A204.1 (cell line): Measurements from ENCODE around the gene RAB4B.
"Not testable (repeated sequence)": the region's sequence is repeated elsewhere in the genome, so short reads cannot be mapped to it uniquely, and the experiment has no call there.

ENCODE experiments used
- FAIRE-seq: peaks from 2 replicates; lab custom pipeline; 2012; peaks lifted over from hg19 to GRCh38; lab: Jason Lieb, UNC

Gene RAB4B

GRCh38 chr19:40780582-40780981, 2.5 kb downstream of the RAB4B start:
- no peak for FAIRE-seq

- FAIRE-seq, result no peak
Measured at GRCh38 chr19:40781140-40781539, 3.1 kb downstream of the RAB4B start.

GRCh38 chr19:40783711-40784110, 5.7 kb downstream of the RAB4B start:
- FAIRE-seq, result no peak

GRCh38 chr19:40784146-40784545, 6.1 kb downstream of the RAB4B start:
- FAIRE-seq, result not testable (repeated sequence)

- FAIRE-seq, result no peak
Measured at GRCh38 chr19:40785526-40785925, 7.5 kb downstream of the RAB4B start.

- FAIRE-seq, result no peak
Measured at GRCh38 chr19:40786060-40787037, 8.3 kb downstream of the RAB4B start.

- no peak for FAIRE-seq
Measured at GRCh38 chr19:40791349-40791748, 13.3 kb downstream of the RAB4B start.

- FAIRE-seq, result no peak
Measured at GRCh38 chr19:40791996-40792395, 13.9 kb downstream of the RAB4B start.

GRCh38 chr19:40797166-40797962, 19.3 kb downstream of the RAB4B start:
- no peak for FAIRE-seq

GRCh38 chr19:40797963-40798682, 20.1 kb downstream of the RAB4B start:
- FAIRE-seq, result no peak

GRCh38 chr19:40798683-40799557, 20.9 kb downstream of the RAB4B start, which contains the start of gene EGLN2:
TSS of gene EGLN2 (plus strand) at chr19:40799191. CDS start at chr19:40800573, 1,382 bp downstream.
- FAIRE-seq, result peak; percentile 94

- FAIRE-seq, result no peak
Measured at GRCh38 chr19:40799558-40800338, 21.7 kb downstream of the RAB4B start.

GRCh38 chr19:40800339-40800996, 22.4 kb downstream of the RAB4B start:
- no peak for FAIRE-seq

- FAIRE-seq, result no peak
Measured at GRCh38 chr19:40800997-40801377, 22.9 kb downstream of the RAB4B start.

GRCh38 chr19:40801426-40802299, 23.6 kb downstream of the RAB4B start:
- no peak for FAIRE-seq

- FAIRE-seq, result no peak
Measured at GRCh38 chr19:40802300-40803169, 24.5 kb downstream of the RAB4B start.

GRCh38 chr19:40803170-40803856, 25.3 kb downstream of the RAB4B start:
- no peak for FAIRE-seq
